HEK293 (cell line): Measurements from ENCODE around the gene NIPSNAP2.

Experiments
- CTCF ChIP-seq: fragments of 450-650 bp; formaldehyde crosslinking; IDR thresholded peaks from 2 replicates; pipeline ENCODE4 v1.5.1; 2016; ENCODE audit warnings: missing biosample characterization, missing genetic modification characterization
- GLIS2 ChIP-seq: fragments of 450-650 bp; formaldehyde crosslinking; IDR thresholded peaks from 2 replicates; pipeline ENCODE4 v1.5.1; 2016; ENCODE audit warnings: missing biosample characterization, missing genetic modification characterization
- SP2 ChIP-seq: fragments of 450-650 bp; formaldehyde crosslinking; IDR thresholded peaks from 2 replicates; pipeline ENCODE4 v1.5.1; 2016; ENCODE audit warnings: missing biosample characterization, missing genetic modification characterization
- TF ChIP-seq, protein P1 (sequence below): fragments of 450-650 bp; formaldehyde crosslinking; IDR thresholded peaks from 2 replicates; pipeline ENCODE4 v1.5.1; 2016; ENCODE audit warnings: missing biosample characterization, missing genetic modification characterization

DNA sequence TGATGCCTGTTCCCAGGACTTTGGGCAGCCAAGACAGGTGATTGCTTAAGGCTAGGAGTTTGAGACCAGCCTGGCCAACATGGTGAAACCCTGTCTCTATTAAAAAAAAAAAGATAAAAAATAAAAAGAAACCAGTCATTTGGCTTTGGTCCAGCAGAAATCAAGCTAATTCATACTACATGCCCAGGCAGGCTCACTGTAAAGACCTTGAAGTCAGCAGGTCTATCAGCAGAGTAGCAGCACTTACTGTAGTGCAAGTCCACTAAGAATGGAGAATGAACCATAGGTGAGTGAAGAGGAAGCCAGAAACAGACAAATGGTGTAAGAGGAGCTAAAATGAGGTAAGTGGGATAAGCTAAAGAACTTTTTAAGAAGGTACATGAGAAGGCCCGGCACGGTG is 62.2 kb downstream of the NIPSNAP2 start:
- no peak for TF ChIP-seq CTCF
- no peak for TF ChIP-seq GLIS2 (tag by site-specific recombination)
- no peak for TF ChIP-seq SP2 (tag by site-specific recombination)
- TF ChIP-seq, protein P1, sequence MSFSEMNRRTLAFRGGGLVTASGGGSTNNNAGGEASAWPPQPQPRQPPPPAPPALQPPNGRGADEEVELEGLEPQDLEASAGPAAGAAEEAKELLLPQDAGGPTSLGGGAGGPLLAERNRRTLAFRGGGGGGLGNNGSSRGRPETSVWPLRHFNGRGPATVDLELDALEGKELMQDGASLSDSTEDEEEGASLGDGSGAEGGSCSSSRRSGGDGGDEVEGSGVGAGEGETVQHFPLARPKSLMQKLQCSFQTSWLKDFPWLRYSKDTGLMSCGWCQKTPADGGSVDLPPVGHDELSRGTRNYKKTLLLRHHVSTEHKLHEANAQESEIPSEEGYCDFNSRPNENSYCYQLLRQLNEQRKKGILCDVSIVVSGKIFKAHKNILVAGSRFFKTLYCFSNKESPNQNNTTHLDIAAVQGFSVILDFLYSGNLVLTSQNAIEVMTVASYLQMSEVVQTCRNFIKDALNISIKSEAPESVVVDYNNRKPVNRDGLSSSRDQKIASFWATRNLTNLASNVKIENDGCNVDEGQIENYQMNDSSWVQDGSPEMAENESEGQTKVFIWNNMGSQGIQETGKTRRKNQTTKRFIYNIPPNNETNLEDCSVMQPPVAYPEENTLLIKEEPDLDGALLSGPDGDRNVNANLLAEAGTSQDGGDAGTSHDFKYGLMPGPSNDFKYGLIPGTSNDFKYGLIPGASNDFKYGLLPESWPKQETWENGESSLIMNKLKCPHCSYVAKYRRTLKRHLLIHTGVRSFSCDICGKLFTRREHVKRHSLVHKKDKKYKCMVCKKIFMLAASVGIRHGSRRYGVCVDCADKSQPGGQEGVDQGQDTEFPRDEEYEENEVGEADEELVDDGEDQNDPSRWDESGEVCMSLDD (tag by site-specific recombination): no peak
